VCaP (cell line): Measurements from ENCODE around the gene ERC1.
A peak's percentile ranks its signal among the peaks of the same experiment; 100 is the strongest.

ENCODE experiments used
- H3K27ac ChIP-seq: fragments of 450-650 bp; 2 replicates; pipeline ENCODE4 v1.5.1; 2017
- TF ChIP-seq, protein P1 (sequence below): fragments of 450-650 bp; conservative IDR thresholded peaks from 2 replicates; pipeline ENCODE4 v1.5.1; 2017; ENCODE audit warnings: mild to moderate bottlenecking, moderate library complexity

ERC1 gene

DNA sequence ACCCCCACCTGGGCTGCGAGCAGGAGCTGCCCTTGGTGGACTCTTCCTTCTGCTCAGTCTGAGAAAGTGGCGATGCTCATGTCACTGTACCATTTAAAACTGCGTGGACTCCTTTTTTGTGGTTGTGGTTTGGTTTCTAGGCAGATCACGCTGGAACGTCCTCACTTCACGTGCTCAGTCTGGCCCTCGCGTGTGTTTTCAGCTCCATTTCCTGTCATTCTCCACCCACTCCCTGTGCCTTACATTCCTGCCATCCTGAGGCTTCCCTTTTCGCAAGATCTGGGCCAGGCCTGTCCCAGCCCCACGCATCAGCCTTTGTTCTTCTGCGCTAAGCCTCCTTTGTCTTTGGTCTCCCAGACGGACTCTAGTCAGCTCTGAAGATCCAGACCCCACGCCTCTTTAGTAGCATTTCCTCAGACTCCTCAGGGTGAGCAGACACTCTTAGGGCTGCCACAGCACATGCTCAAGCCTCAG lies 497.9 kb downstream of the ERC1 start:
- TF ChIP-seq, protein P1, sequence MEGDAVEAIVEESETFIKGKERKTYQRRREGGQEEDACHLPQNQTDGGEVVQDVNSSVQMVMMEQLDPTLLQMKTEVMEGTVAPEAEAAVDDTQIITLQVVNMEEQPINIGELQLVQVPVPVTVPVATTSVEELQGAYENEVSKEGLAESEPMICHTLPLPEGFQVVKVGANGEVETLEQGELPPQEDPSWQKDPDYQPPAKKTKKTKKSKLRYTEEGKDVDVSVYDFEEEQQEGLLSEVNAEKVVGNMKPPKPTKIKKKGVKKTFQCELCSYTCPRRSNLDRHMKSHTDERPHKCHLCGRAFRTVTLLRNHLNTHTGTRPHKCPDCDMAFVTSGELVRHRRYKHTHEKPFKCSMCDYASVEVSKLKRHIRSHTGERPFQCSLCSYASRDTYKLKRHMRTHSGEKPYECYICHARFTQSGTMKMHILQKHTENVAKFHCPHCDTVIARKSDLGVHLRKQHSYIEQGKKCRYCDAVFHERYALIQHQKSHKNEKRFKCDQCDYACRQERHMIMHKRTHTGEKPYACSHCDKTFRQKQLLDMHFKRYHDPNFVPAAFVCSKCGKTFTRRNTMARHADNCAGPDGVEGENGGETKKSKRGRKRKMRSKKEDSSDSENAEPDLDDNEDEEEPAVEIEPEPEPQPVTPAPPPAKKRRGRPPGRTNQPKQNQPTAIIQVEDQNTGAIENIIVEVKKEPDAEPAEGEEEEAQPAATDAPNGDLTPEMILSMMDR, result no peak

DNA sequence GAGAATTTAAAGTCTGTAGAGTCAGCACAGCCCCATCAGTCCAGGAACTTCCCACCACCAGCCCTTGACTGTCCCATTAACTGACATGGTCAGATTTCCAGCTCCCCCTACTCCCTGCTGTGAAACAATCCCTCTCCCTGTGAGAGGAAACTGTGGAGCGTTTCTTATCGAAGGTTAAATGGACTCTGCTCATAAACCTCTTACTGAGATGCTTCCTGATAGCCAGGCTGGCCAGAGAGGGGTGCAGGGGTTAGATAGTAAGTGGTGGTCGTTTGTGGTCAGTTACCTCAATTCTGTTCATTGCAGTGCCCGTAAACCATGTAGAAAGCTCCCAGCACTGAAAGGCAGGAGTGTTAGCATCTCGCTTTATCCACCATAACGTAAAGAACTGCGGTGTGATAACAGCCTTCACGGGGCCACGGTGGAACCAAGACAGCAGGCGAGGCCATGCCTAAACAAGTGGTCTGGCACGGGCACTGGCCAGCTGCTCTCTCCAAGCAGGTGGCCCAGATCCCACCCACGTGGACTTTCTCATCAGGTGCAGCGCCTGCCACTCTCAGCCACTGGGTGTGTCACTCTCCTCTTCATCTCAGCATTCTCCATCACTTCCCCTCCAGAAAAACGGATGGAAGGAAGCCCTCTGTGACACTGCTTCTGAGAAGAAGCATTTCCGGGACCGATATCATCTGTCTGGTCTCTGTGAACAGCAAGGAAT lies 501.1 kb downstream of the ERC1 start:
- H3K27ac ChIP-seq, result no peak overlapping the region
- TF ChIP-seq, protein P1, result no peak

More for the DNA sequence above, 497.9 kb downstream of the ERC1 start:
- H3K27ac ChIP-seq, result no peak overlapping the region

DNA sequence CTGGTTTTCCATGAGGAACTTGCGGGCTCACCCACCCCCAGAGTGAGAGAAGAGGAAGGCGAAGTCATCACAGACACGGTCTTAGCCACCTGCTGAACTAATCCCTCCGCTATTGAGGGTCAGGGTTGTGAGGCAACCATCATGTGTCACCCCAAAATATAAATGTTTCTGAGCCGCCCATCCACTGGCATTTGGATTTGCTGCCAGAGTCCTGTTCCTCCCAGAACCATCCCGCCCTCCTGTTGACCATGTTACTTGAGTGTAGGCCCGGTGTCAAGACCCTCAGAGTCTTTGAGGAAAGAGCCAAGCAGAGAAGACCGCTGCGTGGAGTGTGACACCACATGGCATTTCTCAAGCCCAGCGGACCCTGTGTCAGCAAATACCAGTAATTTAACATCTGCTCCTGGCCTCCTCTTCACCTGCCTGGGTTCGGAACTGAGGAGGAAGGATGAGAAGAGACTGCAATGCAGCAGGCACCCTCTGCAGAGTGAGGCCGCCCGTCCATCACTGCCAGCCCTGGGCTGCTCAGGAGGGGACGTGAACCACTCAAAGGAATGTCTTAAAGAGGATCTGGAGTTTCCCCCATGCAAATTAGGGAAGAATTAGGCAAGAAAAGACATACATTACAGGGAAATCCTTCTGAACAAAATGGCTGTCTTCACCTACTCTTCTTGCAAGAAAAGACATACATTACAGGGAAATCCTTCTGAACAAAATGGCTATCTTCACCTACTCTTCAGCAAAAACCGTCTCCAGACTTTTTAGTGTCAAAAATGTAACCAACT lies 502.9 kb downstream of the ERC1 start:
- H3K27ac ChIP-seq, result no peak overlapping the region
- TF ChIP-seq, protein P1, result no peak

DNA sequence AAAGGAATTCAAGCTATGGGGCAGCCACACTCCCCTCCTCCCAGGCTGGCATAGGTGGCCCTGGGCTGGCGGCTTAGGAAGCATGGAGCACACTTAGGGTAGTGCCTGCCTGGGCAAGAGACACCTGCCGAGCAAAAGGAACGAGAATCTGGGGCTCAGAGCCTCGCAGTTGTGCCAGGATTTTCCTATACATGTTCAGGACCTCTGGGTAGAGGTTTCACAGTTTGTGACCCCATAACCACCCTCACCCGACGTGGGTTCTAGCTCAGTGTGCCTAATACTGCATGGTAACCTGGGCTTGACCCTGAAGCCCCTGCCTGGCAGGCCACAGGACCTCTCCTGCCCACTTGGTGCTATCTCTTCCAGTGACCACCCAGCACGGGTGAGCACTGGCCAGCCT lies 503.8 kb downstream of the ERC1 start:
- TF ChIP-seq, protein P1, result no peak
- H3K27ac ChIP-seq, result no peak overlapping the region

DNA sequence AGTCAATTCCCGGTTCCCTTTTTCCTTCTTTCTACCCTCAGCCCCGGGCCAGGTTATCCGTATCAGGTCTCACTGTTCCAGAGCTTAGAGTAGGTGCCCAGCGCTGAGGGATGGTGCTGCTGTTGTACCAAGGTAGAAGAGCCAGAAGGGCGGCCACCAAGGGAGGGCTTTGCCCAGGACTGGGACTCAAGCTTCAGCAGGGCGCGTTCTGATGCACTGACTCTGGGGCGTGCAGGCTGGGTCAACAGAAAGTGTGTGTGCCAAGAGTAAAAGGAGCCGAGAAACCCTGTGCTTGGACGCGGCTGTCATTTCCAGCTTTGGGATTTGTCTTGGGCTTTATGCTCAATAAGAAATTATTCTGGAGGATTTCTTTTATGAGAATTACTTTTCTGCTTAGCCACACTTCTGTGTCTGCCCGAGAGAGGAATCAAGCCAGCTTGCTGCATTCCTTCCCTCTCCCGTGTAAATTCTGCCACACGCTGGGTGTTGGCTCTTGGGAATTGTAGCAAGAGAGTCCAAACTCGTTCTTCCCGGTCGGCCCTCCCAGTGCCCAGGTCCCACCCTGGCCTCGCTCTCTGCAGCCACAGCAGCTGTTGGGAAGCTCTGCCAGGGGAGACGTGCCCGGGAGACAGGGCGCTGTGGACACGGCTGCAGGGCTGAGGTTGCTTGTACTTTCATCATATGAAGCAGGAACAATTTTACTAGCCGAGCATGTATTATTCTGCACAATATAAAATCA lies 505.3 kb downstream of the ERC1 start:
- H3K27ac ChIP-seq, result peak overlapping the region; percentile 74
- TF ChIP-seq, protein P1, result 0 out of 2 replicates have a peak, but pooled peaks have one; percentile 4

DNA sequence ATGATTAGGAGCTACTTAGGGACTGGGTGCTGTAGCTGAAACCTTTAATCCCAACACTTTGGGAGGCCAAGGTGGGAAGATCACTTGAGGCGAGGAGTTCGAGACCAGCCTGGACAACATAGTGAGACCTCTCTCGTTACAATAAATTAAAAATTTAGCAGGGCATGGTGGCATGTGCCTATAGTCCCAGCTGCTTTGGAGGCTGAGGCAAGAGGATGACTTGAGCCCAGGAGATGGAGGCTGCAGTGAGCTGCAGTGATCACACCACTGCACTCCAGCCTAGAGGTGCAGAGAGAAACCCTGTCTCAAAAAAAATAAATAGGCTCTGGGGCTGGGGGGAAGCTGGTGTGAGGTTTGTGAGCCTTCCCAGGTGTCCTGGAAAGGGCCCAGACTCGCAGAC lies 506.1 kb downstream of the ERC1 start:
- H3K27ac ChIP-seq, result peak overlapping the region; percentile 74; the same call in 1 of the 2 replicates
- TF ChIP-seq, protein P1, result no peak
